HepG2 (cell line): ENCODE data around the gene GOLGA8J. TPM values are rescaled to one million over a fixed set of nuclear protein-coding genes. Genes with fewer than 3 reads are reported as not detected.

ENCODE experiments used
- ATAC-seq: fragments of 200-7000 bp; cut with Tn5 transposase; 3 replicates; pipeline ENCODE4 v1.9.1; 2020; ENCODE audit warnings: mild to moderate bottlenecking, moderate library complexity
- BruUV-seq: library from RNA; stranded (reverse); fragments of 400-500 nt; replicated peaks from 2 replicates; lab custom pipeline; 2021; lab: Mats Ljungman, UMichigan
- CTCF ChIA-PET: fragments of 300-600 bp; formaldehyde crosslinking; extraction: SDS; loops from one replicate; lab custom pipeline; 2021; ENCODE audit warnings: low total read pairs, inconsistent platforms, low intra/inter-chr PET ratio; lab: Yijun Ruan, JAX
- POLR2A ChIA-PET: fragments of 350-600 bp; sonication (Branson Sonifier 250); formaldehyde crosslinking; loops from one replicate; lab custom pipeline; 2020; ENCODE audit warnings: antibody characterized with exemption, inconsistent platforms; lab: Yijun Ruan, JAX
- DNase-seq: peaks from one replicate; pipeline ENCODE4 v3.0.0-alpha.2; 2015; ENCODE audit warnings: low spot score
- FAIRE-seq: peaks from 3 replicates; lab custom pipeline; 2011; peaks lifted over from hg19 to GRCh38; lab: Jason Lieb, UNC
- H2AFZ ChIP-seq: one replicate; pipeline ENCODE4 v1.6.1; 2011; ENCODE audit warnings: low read length, inconsistent platforms
- H3K27ac ChIP-seq: fragments of 300-600 bp; 3 replicates; pipeline ENCODE4 v1.8.0; 2011; ENCODE audit warnings: mixed run types, mild to moderate bottlenecking, mixed read lengths, low read length, inconsistent platforms; ENCODE audit not compliant: insufficient read depth; ENCODE audit errors: extremely low read length
- H3K27me3 ChIP-seq, 2 experiments: fragments of 200-600 bp in 1 of 2; 2 replicates in 1 of 2; 3 replicates in 1 of 2; pipeline versions ENCODE4 v1.6.0 to v1.8.0; 2011; ENCODE audit warnings: low read length in 2 of 2, mild to moderate bottlenecking in 2 of 2, moderate library complexity in 2 of 2, inconsistent platforms in 1 of 2; ENCODE audit not compliant: insufficient read depth in 2 of 2, control insufficient read depth in 1 of 2
- H3K36me3 ChIP-seq, 2 experiments: fragments of 200-600 bp in 1 of 2; replicated peaks in 1 of 2; 2 replicates in 1 of 2; 3 replicates in 1 of 2; pipeline versions ENCODE4 v1.5.1 to v1.8.0; 2011; ENCODE audit warnings: low read length in 2 of 2, inconsistent platforms in 1 of 2; ENCODE audit not compliant: insufficient read depth in 2 of 2, control insufficient read depth in 1 of 2
- H3K4me1 ChIP-seq: 2 replicates; pipeline ENCODE4 v1.5.1; 2012; ENCODE audit warnings: low read length, inconsistent platforms; ENCODE audit not compliant: insufficient read depth
- H3K4me2 ChIP-seq: 2 replicates; pipeline ENCODE4 v1.6.0; 2011; ENCODE audit warnings: low read depth, low read length, inconsistent platforms
- H3K4me3 ChIP-seq, 3 experiments: fragments of 200-600 bp in 1 of 3; sonication (generic), shearing (Covaris generic) in 1 of 3; replicated peaks in 1 of 3; 2 replicates each; pipeline ENCODE4 v1.5.1; 2011 to 2016; ENCODE audit warnings: low read length in 3 of 3, inconsistent platforms in 2 of 3, low read depth in 2 of 3, mild to moderate bottlenecking in 2 of 3, control low read depth in 1 of 3, mixed read lengths in 1 of 3; ENCODE audit not compliant: insufficient read depth in 1 of 3
- H3K79me2 ChIP-seq: one replicate; pipeline ENCODE4 v1.6.1; 2011; ENCODE audit warnings: low read length, inconsistent platforms; ENCODE audit not compliant: insufficient read depth
- H3K9ac ChIP-seq: 2 replicates; pipeline ENCODE4 v1.6.0; 2011; ENCODE audit warnings: mild to moderate bottlenecking, low read depth, low read length, inconsistent platforms; ENCODE audit not compliant: insufficient read depth
- H3K9me3 ChIP-seq: 2 replicates; pipeline ENCODE4 v1.5.1; 2012; ENCODE audit warnings: mild to moderate bottlenecking, low read length
- H4K20me1 ChIP-seq: 2 replicates; pipeline ENCODE4 v1.6.0; 2011; ENCODE audit warnings: inconsistent platforms, mild to moderate bottlenecking, low read length, moderate library complexity; ENCODE audit not compliant: insufficient read depth
- ATF2 ChIP-seq: sonication (generic); formaldehyde crosslinking; IDR thresholded peaks from 2 replicates; pipeline ENCODE4 v1.4.0; 2020; ENCODE audit warnings: missing genetic modification reagents
- ATF5 ChIP-seq: sonication (generic); formaldehyde crosslinking; IDR thresholded peaks from 2 replicates; pipeline ENCODE4 v1.4.0; 2020; ENCODE audit warnings: mild to moderate bottlenecking, low read depth, missing genetic modification reagents
- GFI1 ChIP-seq: sonication (generic); formaldehyde crosslinking; IDR thresholded peaks from 2 replicates; pipeline ENCODE4 v1.5.0; 2020; ENCODE audit warnings: missing genetic modification reagents, mild to moderate bottlenecking, borderline replicate concordance
- GZF1 ChIP-seq: sonication (generic); formaldehyde crosslinking; IDR thresholded peaks from 2 replicates; pipeline ENCODE4 v1.5.1; 2020; ENCODE audit warnings: mild to moderate bottlenecking, missing genetic modification reagents
- MXD1 ChIP-seq: sonication (generic); formaldehyde crosslinking; IDR thresholded peaks from 2 replicates; pipeline ENCODE4 v1.4.0; 2020; ENCODE audit warnings: mild to moderate bottlenecking, missing genetic modification reagents
- NCOR1 ChIP-seq: fragments of 200-600 bp; sonication (generic); IDR thresholded peaks from 2 replicates; pipeline ENCODE4 v1.7.0; 2017; ENCODE audit warnings: antibody characterized with exemption, low read length, borderline replicate concordance
- PRDM4 ChIP-seq: sonication (generic); formaldehyde crosslinking; IDR thresholded peaks from 2 replicates; pipeline ENCODE4 v1.9.0; 2021; ENCODE audit warnings: missing genetic modification reagents, borderline replicate concordance
- ZMYM2 ChIP-seq: sonication (generic); formaldehyde crosslinking; IDR thresholded peaks from 2 replicates; pipeline ENCODE4 v1.8.0; 2022; ENCODE audit warnings: mild to moderate bottlenecking, missing genetic modification reagents
- ZNF574 ChIP-seq: sonication (generic); formaldehyde crosslinking; IDR thresholded peaks from 2 replicates; pipeline ENCODE4 v1.4.0; 2020; ENCODE audit warnings: missing genetic modification reagents
- ZNF816 ChIP-seq: sonication (generic); formaldehyde crosslinking; IDR thresholded peaks from 2 replicates; pipeline ENCODE4 v1.8.0; 2022; ENCODE audit warnings: missing genetic modification reagents, mild to moderate bottlenecking, borderline replicate concordance
- WGBS: methylation state at CpG from one replicate; pipeline ENCODE4 v1.1.6; 2017; ENCODE audit warnings: low lambda C conversion rate; 5-methylcytosine and 5-hydroxymethylcytosine counted together
- in situ Hi-C: cut with HindIII; loops from 2 replicates; pipeline ENCODE4 v1.10.0; 2017; ENCODE audit warnings: low pct_unique_long_range_greater_than_20kb; ENCODE audit not compliant: extremely low pct_ligation_motif_present
- intact Hi-C: fragments of 100-400 bp; cut with micrococcal nuclease; formaldehyde crosslinking; loops from one replicate; pipeline ENCODE4 v1.10.0; 2022; ENCODE audit not compliant: unreplicated experiment
- polyA plus RNA-seq, 8 experiments: library from polyadenylated mRNA; depleted of rRNA in 3 of 8; stranded (reverse) in 7 of 8; unstranded in 1 of 8; fragments of >200 nt; fragmentation: Illumina TruSeq in 4 of 8; extraction: Trizol in 4 of 8; gene quantifications; 2 replicates each; pipeline versions ENCODE4 v1.2.1 to v1.2.3, GENCODE V29; 2011 to 2016; ENCODE audit warnings: low read depth in 4 of 8, missing spikeins in 1 of 8, mixed read lengths in 1 of 8; ENCODE audit not compliant: insufficient read depth in 1 of 8
- total RNA-seq, 5 experiments: library from RNA; depleted of rRNA; stranded (reverse); fragments of >200 nt; fragmentation: Illumina TruSeq; extraction: Trizol; gene quantifications; 2 replicates each; pipeline ENCODE4 v1.2.3, GENCODE V29; 2016; ENCODE audit warnings: low read depth in 1 of 5

GOLGA8J gene
- total and polyA plus RNA-seq, 2 of the 13 experiments (the other 11 are each of a cell fraction or from before 2014, with no cell fraction given) = 0.05 TPM; not detected in 1

GRCh38 chr15:30042556-30042955 lies 40.2 kb upstream of the GOLGA8J start:
- 37% methylated on average over 4 of the region's 4 CpGs for WGBS
- H3K4me1 ChIP-seq = no peaks in the 10 kb centered on the region
- FAIRE-seq = no peak
- no peaks in the 10 kb centered on the region for H4K20me1 ChIP-seq
- in situ Hi-C loops (no loop called here), intact Hi-C loops (no loop called here)
- DNase-seq = no peak
- POLR2A ChIA-PET = no interaction called here
- no peak overlapping the region for H3K27ac ChIP-seq
- no peak for ATAC-seq
- no peaks in the 10 kb centered on the region for H3K36me3 ChIP-seq
- H3K4me3 ChIP-seq = no peak overlapping the region
- no peaks in the 10 kb centered on the region; a peak in 2 of 5 replicates for H3K27me3 ChIP-seq
- CTCF ChIA-PET = no interaction called here
- no peak overlapping the region for H3K9ac ChIP-seq
- H3K4me2 ChIP-seq = no peak overlapping the region
- TF ChIP-seq ATF5 (no peak), GFI1 (CRISPR knock-in tag) (no peak), ZMYM2 (CRISPR knock-in tag) (no peak), MXD1 (CRISPR knock-in tag) (no peak)
- no peaks in the 10 kb centered on the region for H3K79me2 ChIP-seq
- H3K9me3 ChIP-seq = no peaks in the 10 kb centered on the region
- BruUV-seq = no TSS peak
- no peak overlapping the region for H2AFZ ChIP-seq

GRCh38 chr15:30043211-30043655 lies 39.5 kb upstream of the GOLGA8J start:
- Histone ChIP-seq H3K79me2 (no peaks in the 10 kb centered on the region), H2AFZ (no peak overlapping the region), H3K4me3 (no peak overlapping the region), H3K9me3 (no peaks in the 10 kb centered on the region), H3K4me2 (no peak overlapping the region), H3K4me1 (no peaks in the 10 kb centered on the region), H4K20me1 (no peaks in the 10 kb centered on the region), H3K27me3 (no peaks in the 10 kb centered on the region; a peak in 3 of 5 replicates), H3K9ac (no peak overlapping the region), H3K27ac (no peak overlapping the region), H3K36me3 (no peaks in the 10 kb centered on the region)
- ChIA-PET CTCF (no interaction called here), POLR2A (no interaction called here)
- WGBS = 4% methylated on average over 2 of the region's 2 CpGs
- in situ Hi-C loops = no loop called here
- DNase-seq (no peak), FAIRE-seq (no peak), ATAC-seq (no peak)
- intact Hi-C loops = no loop called here
- BruUV-seq = no TSS peak
- TF ChIP-seq ZNF816 (CRISPR knock-in tag) = no peak
- no peak for TF ChIP-seq GZF1 (CRISPR knock-in tag)
- no peak for TF ChIP-seq ATF2 (CRISPR knock-in tag)
- no peak for TF ChIP-seq ZNF574 (CRISPR knock-in tag)
- no peak for TF ChIP-seq PRDM4
- no peak for TF ChIP-seq NCOR1
